ENCODE data around the gene SLX9.
A peak's percentile ranks its signal among the peaks of the same experiment; 100 is the strongest.
"Not testable (repeated sequence)": the region's sequence is repeated elsewhere in the genome, so short reads cannot be mapped to it uniquely, and the experiment has no call there.

Gene SLX9

GRCh38 chr21:44907225-44907965 is 32.4 kb upstream of the SLX9 start:
- TF ChIP-seq POLR2A (IDR thresholded peaks at IDR 0.05; ENCODE audit: low read length) (no peak), GATA1 (IDR thresholded peaks at IDR 0.05; ENCODE audit: low read depth, low read length) (no peak)
- no peak for DNase-seq

GRCh38 chr21:44907966-44908895 is 31.6 kb upstream of the SLX9 start:
- peak; percentile 59 to 66 for DNase-seq
- no peak for TF ChIP-seq POLR2A (IDR thresholded peaks at IDR 0.05; ENCODE audit: low read length)
- no peak for TF ChIP-seq GATA1 (IDR thresholded peaks at IDR 0.05; ENCODE audit: low read depth, low read length)

DNA sequence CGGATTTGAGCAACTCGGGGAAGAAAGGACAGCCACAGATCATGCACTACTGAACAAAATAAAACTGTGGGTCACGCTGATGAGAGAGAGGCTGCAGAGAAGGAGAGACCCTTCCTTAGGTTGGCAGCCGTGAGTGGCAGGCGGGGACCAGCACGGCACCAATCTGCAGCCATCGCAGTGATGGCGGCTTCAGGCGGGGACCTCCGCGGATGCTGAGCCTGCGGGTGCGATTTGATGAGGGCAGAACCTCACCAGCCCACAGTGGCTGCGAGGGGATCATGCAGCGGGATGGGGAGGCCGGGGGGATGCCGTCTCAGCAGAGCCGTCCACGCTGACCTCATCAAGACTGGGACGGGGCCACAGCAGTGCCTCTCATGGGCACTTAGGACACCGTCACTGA is 30.9 kb upstream of the SLX9 start:
- DNase-seq = no peak
- TF ChIP-seq GATA1 (IDR thresholded peaks at IDR 0.05; ENCODE audit: low read depth, low read length) = no peak
- TF ChIP-seq POLR2A (IDR thresholded peaks at IDR 0.05; ENCODE audit: low read length) = no peak

- DNase-seq = no peak
- TF ChIP-seq GATA1 (IDR thresholded peaks at IDR 0.05; ENCODE audit: low read depth, low read length) (no peak), POLR2A (IDR thresholded peaks at IDR 0.05; ENCODE audit: low read length) (no peak)
Observed at GRCh38 chr21:44909719-44910118, 30.1 kb upstream of the SLX9 start.

- no peak for TF ChIP-seq GATA1 (IDR thresholded peaks at IDR 0.05; ENCODE audit: low read depth, low read length)
- TF ChIP-seq POLR2A (IDR thresholded peaks at IDR 0.05; ENCODE audit: low read length) = no peak
- no peak for DNase-seq
Observed at GRCh38 chr21:44910229-44911067, 29.4 kb upstream of the SLX9 start.

DNA sequence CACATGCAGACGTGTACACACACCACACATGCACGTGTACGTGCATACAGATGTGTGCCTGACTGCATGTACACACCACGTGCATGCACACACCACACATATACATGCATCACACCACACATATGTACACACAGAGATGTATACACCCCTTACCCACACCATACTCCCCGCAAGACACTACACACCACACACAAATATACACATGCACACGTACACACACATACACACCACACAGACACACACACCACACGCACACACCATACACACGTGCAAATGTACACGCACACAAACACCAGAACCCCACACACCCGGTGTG is 28.8 kb upstream of the SLX9 start:
- TF ChIP-seq POLR2A (IDR thresholded peaks at IDR 0.05; ENCODE audit: low read length) (no peak), GATA1 (IDR thresholded peaks at IDR 0.05; ENCODE audit: low read depth, low read length) (no peak)
- DNase-seq = no peak

DNA sequence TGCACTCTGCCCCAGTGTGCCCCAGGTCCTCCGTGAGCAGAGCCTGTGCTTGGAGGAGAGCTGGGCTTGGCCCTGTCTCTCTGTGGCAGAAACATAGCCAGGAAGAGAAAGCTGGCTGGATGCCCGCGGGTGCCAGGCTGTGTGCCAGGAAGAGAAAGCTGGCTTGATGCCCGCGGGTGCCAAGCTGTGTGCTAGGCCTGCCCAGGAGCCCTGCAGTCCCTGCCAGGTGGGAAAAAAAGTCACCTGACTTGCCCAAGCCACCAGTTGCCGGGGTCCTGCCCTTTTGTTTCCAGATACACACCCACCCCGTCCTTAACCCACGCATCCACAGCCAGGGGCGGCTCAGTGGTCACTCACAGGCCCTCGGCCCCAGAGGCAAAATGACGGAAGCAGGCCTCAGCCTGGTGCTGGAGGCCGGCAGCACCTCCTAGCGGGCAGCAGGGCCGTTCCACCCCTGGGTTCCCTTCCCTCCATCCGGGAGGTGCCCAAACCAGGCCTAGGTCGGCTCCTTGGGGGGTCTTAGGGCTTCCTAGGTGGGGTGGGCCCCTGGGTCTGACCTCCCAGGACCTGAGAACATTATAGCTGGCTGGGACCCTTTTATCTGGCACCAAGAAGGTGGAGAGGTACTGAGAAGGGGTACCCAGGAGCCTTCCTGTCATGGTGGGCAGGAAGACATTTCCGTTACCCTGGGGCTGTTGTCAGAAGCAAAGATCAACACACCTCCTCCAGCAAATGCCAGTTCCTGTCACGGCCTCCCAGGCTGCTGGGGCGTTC is 28.3 kb upstream of the SLX9 start:
- peak in 1 of 2 experiments; percentile 12 for DNase-seq
- TF ChIP-seq POLR2A (IDR thresholded peaks at IDR 0.05; ENCODE audit: low read length) = no peak
- no peak for TF ChIP-seq GATA1 (IDR thresholded peaks at IDR 0.05; ENCODE audit: low read depth, low read length)

- TF ChIP-seq GATA1 (IDR thresholded peaks at IDR 0.05; ENCODE audit: low read depth, low read length) (no peak), POLR2A (IDR thresholded peaks at IDR 0.05; ENCODE audit: low read length) (peak; percentile 67)
- DNase-seq = no peak
Observed at GRCh38 chr21:44912158-44912473, 27.7 kb upstream of the SLX9 start.

DNA sequence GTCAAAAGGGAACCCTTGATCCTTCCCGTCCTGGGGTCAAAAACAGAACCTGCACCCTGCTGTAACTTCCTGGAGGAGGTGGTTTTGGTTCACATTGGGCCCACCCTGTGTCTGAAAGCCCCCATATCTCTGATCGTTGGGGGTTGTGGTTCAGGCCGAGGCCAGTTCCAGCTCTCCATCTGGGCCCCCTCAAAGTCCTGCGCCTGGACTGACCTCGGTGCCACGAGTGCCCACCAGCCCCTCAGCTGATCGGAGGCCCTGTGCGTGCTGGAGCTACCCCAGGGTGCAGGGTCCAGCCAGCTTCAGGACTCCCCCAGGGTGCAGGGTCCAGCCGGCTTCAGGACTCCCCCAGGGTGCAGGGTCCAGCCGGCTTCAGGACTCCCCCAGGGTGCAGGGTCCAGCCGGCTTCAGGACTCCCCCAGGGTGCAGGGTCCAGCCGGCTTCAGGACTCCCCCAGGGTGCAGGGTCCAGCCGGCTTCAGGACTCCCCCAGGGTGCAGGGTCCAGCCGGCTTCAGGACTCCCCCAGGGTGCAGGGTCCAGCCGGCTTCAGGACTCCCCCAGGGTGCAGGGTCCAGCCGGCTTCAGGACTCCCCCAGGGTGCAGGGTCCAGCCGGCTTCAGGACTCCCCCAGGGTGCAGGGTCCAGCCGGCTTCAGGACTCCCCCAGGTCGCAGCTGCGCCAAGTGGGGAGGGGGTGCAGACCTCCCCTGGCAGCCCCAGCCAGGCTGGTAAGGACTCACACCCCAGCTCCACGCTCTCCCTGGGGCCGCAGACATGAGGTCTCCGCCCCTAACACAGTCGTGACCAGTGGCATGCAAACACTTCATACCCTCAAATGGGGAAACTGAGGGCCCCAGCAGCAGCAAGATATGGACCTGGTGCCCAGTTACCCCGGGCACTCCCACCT is 27.1 kb upstream of the SLX9 start:
- not testable (repeated sequence) for DNase-seq

DNA sequence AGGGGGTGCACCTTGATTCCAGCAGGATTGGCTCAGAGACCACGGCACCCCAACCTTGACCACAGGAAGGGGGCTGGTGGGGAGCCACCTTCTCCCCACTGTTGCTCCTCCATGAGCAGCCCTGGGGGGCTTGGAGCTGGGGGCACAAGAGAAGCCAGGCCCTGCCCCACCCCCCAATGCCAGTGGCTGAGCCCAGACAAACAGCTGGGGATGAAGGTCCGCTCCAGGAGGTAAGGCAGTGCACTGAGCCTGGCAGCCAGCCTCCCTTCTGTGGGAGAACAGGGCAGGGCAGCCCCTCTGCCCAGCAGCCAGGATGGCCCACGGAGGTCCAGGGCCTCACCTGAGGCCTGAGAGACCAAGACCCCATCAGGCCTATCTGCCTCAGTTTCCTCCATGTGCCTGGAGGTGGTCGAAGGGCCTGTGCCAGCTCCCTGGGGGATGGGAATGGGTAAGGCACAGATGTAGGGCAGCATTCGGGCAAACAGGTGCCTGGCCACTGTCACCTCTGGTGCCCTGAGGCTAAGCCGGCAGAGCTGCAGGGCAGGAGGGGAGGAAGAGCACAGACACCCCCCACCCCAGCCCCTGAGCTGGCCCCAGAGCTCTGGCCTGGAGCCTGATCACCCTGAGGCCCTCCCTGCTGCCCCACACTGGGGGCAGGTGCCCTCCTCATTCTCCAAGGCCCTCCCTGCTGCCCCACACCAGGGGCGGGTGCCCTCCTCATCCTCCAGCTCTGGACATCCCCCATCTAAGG is 26.2 kb upstream of the SLX9 start:
- TF ChIP-seq GATA1 (IDR thresholded peaks at IDR 0.05; ENCODE audit: low read depth, low read length) (no peak), POLR2A (IDR thresholded peaks at IDR 0.05; ENCODE audit: low read length) (no peak)

DNA sequence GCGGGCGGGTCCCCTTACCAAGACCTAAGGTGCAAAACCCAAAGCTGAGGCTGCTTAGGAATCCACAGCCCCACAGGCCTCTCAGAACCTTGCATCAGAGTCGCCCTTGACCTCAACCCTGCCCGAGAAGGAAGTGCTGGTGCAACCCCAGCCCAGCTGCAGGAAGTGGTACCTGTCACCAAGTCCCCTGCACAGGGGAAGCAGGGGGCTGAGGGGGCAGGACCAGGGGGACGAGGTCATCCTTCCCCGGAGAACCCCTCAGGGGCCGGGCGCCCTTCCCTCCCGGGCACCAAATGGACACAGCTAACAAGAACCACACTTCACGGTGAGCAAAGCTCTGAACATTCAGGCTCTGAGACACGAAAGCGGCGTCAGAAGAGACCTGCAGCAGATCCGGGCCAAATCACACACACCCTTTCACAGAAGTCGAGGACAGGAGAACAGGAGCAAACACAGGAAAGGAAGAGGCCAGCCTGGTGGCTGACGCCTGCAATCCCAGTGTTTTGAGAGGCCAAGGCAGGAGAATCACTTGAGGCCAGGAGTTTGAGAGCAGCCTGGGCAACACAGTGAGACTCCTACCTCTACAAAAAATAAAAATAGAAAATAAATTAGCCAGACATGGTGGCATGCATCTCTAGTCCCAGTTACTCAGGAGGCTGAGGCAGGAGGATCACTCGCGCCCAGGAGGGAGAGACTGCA is 25.5 kb upstream of the SLX9 start:
- TF ChIP-seq POLR2A (IDR thresholded peaks at IDR 0.05; ENCODE audit: low read length) (no peak), GATA1 (IDR thresholded peaks at IDR 0.05; ENCODE audit: low read depth, low read length) (no peak)
- no peak for DNase-seq

More for the DNA sequence above, 26.2 kb upstream of the SLX9 start:
- DNase-seq = no peak

Measured in erythroblast (primary cell).